22Rv1 (cell line): ENCODE data around the gene CDK5R2.
"Not testable (repeated sequence)": the region's sequence is repeated elsewhere in the genome, so short reads cannot be mapped to it uniquely, and the experiment has no call there.

Source experiments
- ZFX ChIP-seq: fragments of 450-650 bp; IDR thresholded peaks from 2 replicates; pipeline ENCODE4 v1.6.1; 2017; ENCODE audit warnings: antibody characterized with exemption, borderline replicate concordance
- TF ChIP-seq, protein P1 (sequence below): fragments of 450-650 bp; IDR thresholded peaks from 2 replicates; pipeline ENCODE4 v1.5.1; 2017; ENCODE audit warnings: mild to moderate bottlenecking

DNA sequence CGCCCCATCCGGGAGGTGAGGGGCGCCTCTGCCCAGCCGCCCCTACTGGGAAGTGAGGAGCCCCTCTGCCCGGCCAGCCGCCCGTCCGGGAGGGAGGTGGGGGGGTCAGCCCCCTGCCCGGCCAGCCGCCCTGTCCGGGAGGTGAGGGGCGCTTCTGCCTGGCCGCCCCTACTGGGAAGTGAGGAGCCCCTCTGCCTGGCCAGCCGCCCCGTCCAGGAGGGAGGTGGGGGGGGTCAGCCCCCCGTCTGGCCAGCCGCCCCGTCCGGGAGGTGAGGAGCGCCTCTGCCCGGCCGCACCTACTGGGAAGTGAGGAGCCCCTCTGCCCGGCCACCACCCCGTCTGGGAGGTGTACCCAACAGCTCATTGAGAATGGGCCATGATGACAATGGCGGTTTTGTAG is 27.7 kb upstream of the CDK5R2 start:
- TF ChIP-seq, protein P1, sequence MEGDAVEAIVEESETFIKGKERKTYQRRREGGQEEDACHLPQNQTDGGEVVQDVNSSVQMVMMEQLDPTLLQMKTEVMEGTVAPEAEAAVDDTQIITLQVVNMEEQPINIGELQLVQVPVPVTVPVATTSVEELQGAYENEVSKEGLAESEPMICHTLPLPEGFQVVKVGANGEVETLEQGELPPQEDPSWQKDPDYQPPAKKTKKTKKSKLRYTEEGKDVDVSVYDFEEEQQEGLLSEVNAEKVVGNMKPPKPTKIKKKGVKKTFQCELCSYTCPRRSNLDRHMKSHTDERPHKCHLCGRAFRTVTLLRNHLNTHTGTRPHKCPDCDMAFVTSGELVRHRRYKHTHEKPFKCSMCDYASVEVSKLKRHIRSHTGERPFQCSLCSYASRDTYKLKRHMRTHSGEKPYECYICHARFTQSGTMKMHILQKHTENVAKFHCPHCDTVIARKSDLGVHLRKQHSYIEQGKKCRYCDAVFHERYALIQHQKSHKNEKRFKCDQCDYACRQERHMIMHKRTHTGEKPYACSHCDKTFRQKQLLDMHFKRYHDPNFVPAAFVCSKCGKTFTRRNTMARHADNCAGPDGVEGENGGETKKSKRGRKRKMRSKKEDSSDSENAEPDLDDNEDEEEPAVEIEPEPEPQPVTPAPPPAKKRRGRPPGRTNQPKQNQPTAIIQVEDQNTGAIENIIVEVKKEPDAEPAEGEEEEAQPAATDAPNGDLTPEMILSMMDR = not testable (repeated sequence)
- not testable (repeated sequence) for TF ChIP-seq ZFX
